CD14-positive monocyte (primary cell): ENCODE results near the gene COX7A2L. TPM values are rescaled to one million over a fixed set of nuclear protein-coding genes. Genes with fewer than 3 reads are reported as not detected.

Experiments used
- DNase-seq, 3 donors: peaks; one replicate each; pipeline ENCODE4 v3.0.0-alpha.2; 2011 to 2022
- H2AFZ ChIP-seq: 2 replicates; pipeline ENCODE4 v1.6.0; 2012; ENCODE audit warnings: mild to moderate bottlenecking, low read depth, low read length, inconsistent platforms; ENCODE audit not compliant: insufficient read depth, poor library complexity, severe bottlenecking
- H3K27ac ChIP-seq, 2 donors: 1 replicate in 1 of 2; 2 replicates in 1 of 2; pipeline ENCODE4 v1.5.1; 2012 to 2013; ENCODE audit warnings: low read length in 2 of 2, control low read depth in 1 of 2, inconsistent platforms in 1 of 2, low read depth in 1 of 2, mild to moderate bottlenecking in 1 of 2
- H3K27me3 ChIP-seq, 2 donors: one replicate each; pipeline versions ENCODE4 v1.6.0 to v1.6.1; 2011 to 2013; ENCODE audit warnings: low read length in 2 of 2; ENCODE audit not compliant: control insufficient read depth in 2 of 2, insufficient read depth in 2 of 2
- H3K36me3 ChIP-seq, 2 donors: replicated peaks in 1 of 2; 1 replicate in 1 of 2; 2 replicates in 1 of 2; pipeline versions ENCODE4 v1.5.1 to v1.6.1; 2012 to 2013; ENCODE audit warnings: low read length in 2 of 2, control low read depth in 1 of 2, inconsistent platforms in 1 of 2, mild to moderate bottlenecking in 1 of 2; ENCODE audit not compliant: insufficient read depth in 2 of 2, control insufficient read depth in 1 of 2
- H3K4me1 ChIP-seq, 2 donors: 1 replicate in 1 of 2; 2 replicates in 1 of 2; pipeline versions ENCODE4 v1.5.1 to v1.6.1; 2012 to 2013; ENCODE audit warnings: low read length in 2 of 2, control low read depth in 1 of 2, inconsistent platforms in 1 of 2, mild to moderate bottlenecking in 1 of 2, moderate library complexity in 1 of 2; ENCODE audit not compliant: insufficient read depth in 2 of 2, control insufficient read depth in 1 of 2
- H3K4me2 ChIP-seq: replicated peaks from 2 replicates; pipeline ENCODE3; 2012; ENCODE audit warnings: low read length, moderate library complexity, mild to moderate bottlenecking; ENCODE audit not compliant: poor library complexity, severe bottlenecking; ENCODE audit errors: extremely low read depth
- H3K4me3 ChIP-seq, 3 experiments: fragments of 200-600 bp in 1 of 3; sonication (generic) in 1 of 3; replicated peaks in 1 of 3; 1 replicate in 2 of 3; 2 replicates in 1 of 3; pipeline ENCODE4 v1.5.1; 2011 to 2013; ENCODE audit warnings: low read length in 3 of 3, mild to moderate bottlenecking in 3 of 3, control low read depth in 2 of 3, low read depth in 2 of 3, inconsistent platforms in 1 of 3, moderate library complexity in 1 of 3
- H3K79me2 ChIP-seq: 2 replicates; pipeline ENCODE4 v1.6.0; 2012; ENCODE audit warnings: mild to moderate bottlenecking, control low read depth, inconsistent platforms, low read length, moderate library complexity; ENCODE audit not compliant: insufficient read depth
- H3K9ac ChIP-seq: 2 replicates; pipeline ENCODE4 v1.6.0; 2017; ENCODE audit warnings: low read length, mild to moderate bottlenecking; ENCODE audit not compliant: insufficient read depth, poor library complexity, severe bottlenecking
- H3K9me3 ChIP-seq, 2 donors: replicated peaks in 1 of 2; 1 replicate in 1 of 2; 2 replicates in 1 of 2; pipeline versions ENCODE4 v1.5.1 to v1.6.1; 2012 to 2013; ENCODE audit warnings: low read length in 2 of 2, control low read depth in 1 of 2; ENCODE audit not compliant: control insufficient read depth in 1 of 2, insufficient read depth in 1 of 2
- H4K20me1 ChIP-seq: 2 replicates; pipeline ENCODE4 v1.6.0; 2012; ENCODE audit warnings: mild to moderate bottlenecking, low read length, control low read depth, moderate library complexity; ENCODE audit not compliant: insufficient read depth
- H3K27ac Mint-ChIP-seq, 7 donors: one replicate each; pipeline ENCODE4 v1.8.0; 2020; ENCODE audit warnings: mild to moderate bottlenecking in 7 of 7, mixed read lengths in 7 of 7, moderate library complexity in 6 of 7, inconsistent platforms in 2 of 7
- H3K27me3 Mint-ChIP-seq, 3 donors: one replicate each; pipeline ENCODE4 v1.8.0; 2021 to 2022; ENCODE audit warnings: low read depth in 3 of 3, mild to moderate bottlenecking in 3 of 3, mixed read lengths in 3 of 3, moderate library complexity in 3 of 3, inconsistent platforms in 1 of 3
- H3K36me3 Mint-ChIP-seq, 2 donors: one replicate each; pipeline ENCODE4 v1.8.0; 2020; ENCODE audit warnings: mixed read lengths in 2 of 2, inconsistent platforms in 1 of 2, mild to moderate bottlenecking in 1 of 2
- H3K4me1 Mint-ChIP-seq: one replicate; pipeline ENCODE4 v1.8.0; 2020; ENCODE audit warnings: mild to moderate bottlenecking, mixed read lengths
- H3K4me3 Mint-ChIP-seq, 2 donors: one replicate each; pipeline ENCODE4 v1.8.0; 2020; ENCODE audit warnings: mild to moderate bottlenecking in 2 of 2, mixed read lengths in 2 of 2, moderate library complexity in 1 of 2
- H3K9me3 Mint-ChIP-seq, 7 donors: one replicate each; pipeline ENCODE4 v1.8.0; 2020 to 2022; ENCODE audit warnings: mixed read lengths in 7 of 7, mild to moderate bottlenecking in 6 of 7, moderate library complexity in 6 of 7, inconsistent platforms in 2 of 7
- CTCF ChIP-seq: fragments of 200-600 bp; IDR thresholded peaks from one replicate; pipeline ENCODE4 v1.8.0; 2022; ENCODE audit warnings: antibody characterized with exemption, mild to moderate bottlenecking
- WGBS: methylation state at CpG from one replicate; pipeline ENCODE4 v1.1.5; 2013; ENCODE audit warnings: missing lambda C conversion rate; ENCODE audit not compliant: insufficient coverage; 5-methylcytosine and 5-hydroxymethylcytosine counted together
- intact Hi-C, 2 donors: fragments of 100-400 bp; cut with micrococcal nuclease; formaldehyde crosslinking; loops; one replicate each; pipeline versions ENCODE4 v1.15.0 to v1.15.1; 2023
- polyA plus RNA-seq, 3 donors: library from polyadenylated mRNA; depleted of rRNA in 1 of 3; unstranded in 2 of 3; stranded (reverse) in 1 of 3; fragments of 300-500 nt in 2 of 3; fragments of >200 nt in 1 of 3; fragmentation: Illumina TruSeq in 2 of 3; gene quantifications; 1 replicate in 2 of 3; 2 replicates in 1 of 3; pipeline ENCODE4 v1.2.3, GENCODE V29; 2012 to 2021

COX7A2L gene
- polyA plus RNA-seq, 3 donors: 63.6 to 153 (median 144) TPM

- Histone ChIP-seq H3K4me2 (no peak overlapping the region), H3K79me2 (no peaks in the 10 kb centered on the region), H3K9ac (no peak overlapping the region), H3K4me1 (peaks cover 15 to 19% of the 10 kb centered on the region in 2 donors), H3K27ac (peak overlapping the region in 1 of 2 donors; percentile 46), H3K36me3 (peaks cover 38 to 48% of the 10 kb centered on the region in 2 donors), H4K20me1 (no peaks in the 10 kb centered on the region), H2AFZ (no peak overlapping the region), H3K27me3 (no peaks in the 10 kb centered on the region), H3K9me3 (no peaks in the 10 kb centered on the region), H3K4me3 (no peak overlapping the region)
- intact Hi-C loops: no loop called here
- Mint-ChIP-seq H3K27ac (peak overlapping the region in 1 of 7 donors; percentile 23), H3K4me3 (no peak overlapping the region), H3K4me1 (peaks cover 25% of the 10 kb centered on the region), H3K27me3 (no peaks in the 10 kb centered on the region), H3K9me3 (no peaks in the 10 kb centered on the region), H3K36me3 (peaks cover 36 to 40% of the 10 kb centered on the region in 2 donors)
- DNase-seq: no peak
- no CpG with 5 or more reads among the region's 6 CpGs for WGBS
- TF ChIP-seq CTCF: no peak
These were observed 45.1 kb downstream of the COX7A2L start for GRCh38 chr2:42315844-42316470.

- peaks cover 15 to 19% of the 10 kb centered on the region in 2 donors for H3K4me1 ChIP-seq
- WGBS: no CpG with 5 or more reads among the region's 3 CpGs
- Mint-ChIP-seq H3K9me3 (no peaks in the 10 kb centered on the region), H3K27me3 (peaks cover 0 to 1% (median 0%) of the 10 kb centered on the region in 3 donors), H3K4me1 (peaks cover 25% of the 10 kb centered on the region), H3K4me3 (peak overlapping the region in 1 of 2 donors; percentile 9), H3K36me3 (peaks cover 30 to 38% of the 10 kb centered on the region in 2 donors), H3K27ac (peak overlapping the region; percentile 3 to 80 (median 43))
- H3K4me2 ChIP-seq: no peak overlapping the region
- H3K9me3 ChIP-seq: no peaks in the 10 kb centered on the region
- no peak overlapping the region for H3K4me3 ChIP-seq
- H2AFZ ChIP-seq: no peak overlapping the region
- no peaks in the 10 kb centered on the region for H4K20me1 ChIP-seq
- no peak overlapping the region for H3K9ac ChIP-seq
- no peaks in the 10 kb centered on the region for H3K79me2 ChIP-seq
- intact Hi-C loops: no loop called here
- H3K27ac ChIP-seq: peak overlapping the region in 1 of 2 donors; percentile 6
- no peaks in the 10 kb centered on the region for H3K27me3 ChIP-seq
- DNase-seq: peak; percentile 18 to 62 (median 49)
- no peak for TF ChIP-seq CTCF
- H3K36me3 ChIP-seq: peaks cover 30 to 38% of the 10 kb centered on the region in 2 donors
These were observed 46.0 kb downstream of the COX7A2L start for GRCh38 chr2:42314892-42315468.
